HG03060 (cell line): ENCODE measurements around the gene DAP.
"Not testable (repeated sequence)": the region's sequence is repeated elsewhere in the genome, so short reads cannot be mapped to it uniquely, and the experiment has no call there.

Experiments
- ATAC-seq: cut with Tn5 transposase; IDR thresholded peaks from one replicate; pipeline ENCODE4 v1.9.1; 2021; ENCODE audit warnings: low read depth, moderate number of reproducible peaks; ENCODE audit not compliant: unreplicated experiment

The DAP gene

GRCh38 chr5:10675177-10675700 is 85.8 kb downstream of the DAP start:
- ATAC-seq, result no peak

DNA sequence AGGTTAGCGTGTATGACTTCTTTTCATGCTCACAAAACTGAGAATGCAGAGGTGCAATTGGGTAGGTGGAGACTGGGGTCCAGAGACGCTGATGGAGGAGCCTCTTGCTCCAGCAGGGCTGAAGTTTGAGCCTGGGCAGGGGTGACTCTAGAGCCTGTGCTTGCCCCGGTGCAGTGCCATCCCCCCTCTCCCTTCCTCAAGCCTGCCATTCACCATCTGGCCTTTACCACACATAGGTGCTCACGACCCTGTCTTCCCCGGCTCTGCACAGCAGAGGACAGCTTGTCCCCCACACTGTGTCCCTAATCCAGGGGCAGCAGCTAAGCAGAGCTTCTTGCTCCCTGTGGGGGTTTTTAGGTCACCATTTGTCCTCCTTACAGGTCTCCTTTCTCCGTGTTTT is 86.5 kb downstream of the DAP start:
- no peak for ATAC-seq

- ATAC-seq, result no peak
These were observed 86.9 kb downstream of the DAP start for GRCh38 chr5:10674096-10674495.

DNA sequence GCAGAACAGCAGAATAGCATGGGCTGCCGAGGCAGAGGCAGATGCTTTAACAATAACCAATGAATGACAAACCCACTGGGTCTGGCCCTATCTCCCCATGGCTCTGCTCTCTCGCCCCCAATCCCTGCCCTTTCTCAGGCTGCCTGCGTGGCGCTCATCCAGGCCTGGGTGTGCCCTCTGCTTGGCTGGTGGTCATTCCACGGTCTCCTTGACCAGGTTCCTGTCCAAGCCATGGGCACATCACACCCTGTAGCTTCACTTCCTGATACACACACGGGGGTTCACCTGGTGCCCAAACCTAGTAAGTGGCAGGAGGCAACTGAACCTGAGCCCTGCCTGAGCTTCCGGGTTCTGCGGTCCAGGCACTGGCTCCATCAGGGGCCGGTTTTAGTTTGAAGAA is 87.6 kb downstream of the DAP start:
- no peak for ATAC-seq

- ATAC-seq, result no peak
These were observed 88.0 kb downstream of the DAP start for GRCh38 chr5:10673017-10673389.

GRCh38 chr5:10672146-10673016 is 88.7 kb downstream of the DAP start:
- no peak for ATAC-seq

- ATAC-seq, result no peak
These were observed 89.7 kb downstream of the DAP start for GRCh38 chr5:10671041-10672008.

GRCh38 chr5:10669983-10670382 is 91.1 kb downstream of the DAP start:
- no peak for ATAC-seq

GRCh38 chr5:10668697-10669096 is 92.3 kb downstream of the DAP start:
- no peak for ATAC-seq

GRCh38 chr5:10667431-10668057 is 93.5 kb downstream of the DAP start:
- ATAC-seq, result no peak

DNA sequence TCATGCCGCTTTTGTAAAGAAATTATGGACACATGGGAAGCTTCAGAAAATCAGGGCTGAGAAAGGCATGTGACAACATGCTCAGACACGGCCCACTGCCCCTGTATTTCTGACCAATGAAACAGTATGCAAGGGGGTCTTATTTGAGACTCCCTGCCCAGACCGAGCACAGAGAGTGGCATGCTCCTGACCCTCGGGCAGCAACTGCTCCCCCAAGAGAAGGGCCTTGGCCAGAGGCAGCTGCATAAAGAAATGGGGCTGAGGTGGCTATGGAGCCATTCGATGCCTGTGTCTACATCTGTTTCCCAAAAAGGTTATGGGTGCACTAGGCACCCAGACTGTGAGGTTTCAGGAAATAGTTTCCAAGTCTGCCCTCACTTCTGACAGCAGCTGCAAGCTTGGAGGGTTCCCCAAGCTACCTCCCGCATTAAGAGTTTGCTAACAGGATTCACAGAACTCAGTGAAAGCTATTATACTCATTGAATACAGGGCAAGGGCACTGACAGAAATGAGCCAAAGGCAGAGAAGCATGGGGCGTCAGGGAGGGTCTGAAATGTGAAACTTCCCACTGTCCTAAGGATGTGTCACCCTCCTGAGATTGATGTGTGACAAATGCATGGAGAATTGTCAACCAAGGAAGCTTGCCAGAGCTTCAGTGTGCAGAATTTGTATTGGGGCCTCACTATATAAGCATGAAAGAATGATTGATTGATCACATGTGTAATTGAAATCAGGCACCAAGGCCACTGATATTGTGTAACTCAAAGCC is 94.3 kb downstream of the DAP start:
- ATAC-seq, result no peak

GRCh38 chr5:10665799-10666198 is 95.2 kb downstream of the DAP start:
- ATAC-seq, result no peak

GRCh38 chr5:10664180-10664769 is 96.8 kb downstream of the DAP start:
- ATAC-seq, result not testable (repeated sequence)

DNA sequence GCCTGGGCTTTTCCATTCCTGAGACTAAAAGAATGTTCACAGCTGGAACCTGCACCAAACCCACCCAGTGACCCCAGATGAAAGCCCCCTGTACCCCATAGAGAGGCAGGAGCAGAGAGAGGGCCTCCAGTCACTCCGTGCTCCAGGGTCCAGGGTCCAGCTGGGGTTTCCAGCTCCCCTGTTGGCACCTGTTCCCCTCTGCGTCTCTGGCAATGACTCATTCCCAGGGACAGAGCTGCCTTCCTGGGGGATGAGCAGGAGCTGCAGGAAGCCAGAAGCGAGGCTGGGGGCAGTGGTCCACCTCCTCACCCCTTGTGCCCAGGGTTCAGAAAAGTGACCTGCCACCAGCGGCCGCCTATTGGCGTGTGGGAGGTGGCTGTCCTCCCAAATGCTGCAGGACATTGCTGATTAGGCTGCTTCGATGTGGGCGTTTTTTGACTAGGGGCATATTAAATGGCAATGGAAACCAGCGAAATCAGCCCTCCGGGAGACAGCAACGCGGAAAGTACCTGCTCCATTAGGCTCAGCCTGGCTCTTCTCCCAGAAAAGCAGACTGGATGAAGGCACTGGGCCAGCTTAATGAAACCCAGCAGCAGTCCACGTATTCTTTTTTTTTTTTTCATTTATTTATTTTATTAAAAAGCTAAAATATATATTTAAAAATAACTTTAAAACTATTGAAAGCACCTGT is 97.4 kb downstream of the DAP start:
- ATAC-seq, result no peak

GRCh38 chr5:10662661-10663488 is 98.2 kb downstream of the DAP start:
- ATAC-seq, result no peak

DNA sequence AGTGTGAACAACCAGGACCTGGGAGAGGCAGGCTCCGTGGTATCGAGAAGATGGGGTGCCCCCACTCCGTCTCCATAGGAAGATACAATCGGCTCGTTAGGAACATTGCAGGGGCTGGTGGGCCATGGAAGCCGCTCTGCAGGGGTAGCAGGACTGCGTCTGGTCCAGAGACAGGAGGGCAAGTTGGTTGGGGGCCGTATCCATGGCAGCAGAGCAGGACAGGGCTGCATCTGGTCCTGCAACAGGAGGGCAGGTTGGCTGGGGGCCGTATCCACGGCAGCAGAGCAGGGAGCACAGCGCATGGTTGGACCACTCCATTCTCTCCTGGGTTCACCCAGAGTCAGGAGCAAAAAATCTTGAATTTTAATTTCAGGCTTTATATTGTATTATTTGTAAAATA is 99.0 kb downstream of the DAP start:
- ATAC-seq, result no peak

GRCh38 chr5:10661401-10661800 is 99.6 kb downstream of the DAP start:
- ATAC-seq, result no peak

DNA sequence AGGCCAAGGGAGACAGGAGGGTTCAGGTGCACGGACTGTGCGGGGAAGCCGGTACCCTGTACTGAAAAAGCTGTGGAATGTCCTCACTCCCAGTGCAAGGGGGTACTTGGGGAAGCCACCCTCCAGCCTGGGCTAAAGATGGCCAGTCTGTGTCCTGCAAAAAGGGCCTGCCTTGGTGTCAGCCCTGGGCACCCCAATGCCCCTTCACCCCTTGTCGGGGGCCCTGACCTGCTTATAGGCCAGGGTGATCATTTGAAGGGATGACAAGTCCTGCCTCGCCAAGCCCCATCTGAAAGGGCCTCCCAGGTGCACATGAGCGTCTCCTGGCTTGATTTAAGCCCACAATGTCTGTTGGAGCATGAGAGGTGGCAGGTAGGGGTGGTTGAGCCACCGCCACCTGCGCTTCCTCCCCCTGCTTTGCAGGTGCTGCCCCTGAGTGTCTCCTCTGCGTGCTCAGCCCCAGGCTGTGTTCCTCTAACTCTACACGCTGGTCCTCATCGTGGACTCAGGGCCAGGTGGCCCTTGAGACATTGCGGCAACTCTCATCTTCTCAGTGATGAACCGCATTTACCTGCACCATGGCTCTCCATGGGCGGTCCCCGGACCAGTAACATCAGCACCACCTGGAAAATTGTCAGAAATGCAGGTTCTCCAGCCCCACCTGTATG is 100.2 kb downstream of the DAP start:
- no peak for ATAC-seq
